Calu3 (cell line): ENCODE results near the gene OTOP3. TPM values are rescaled to one million over a fixed set of nuclear protein-coding genes. Genes with fewer than 3 reads are reported as not detected.

Source experiments
- Bru-seq: library from RNA; stranded (reverse); fragments of 400-500 nt; gene quantifications from one replicate; lab custom pipeline; 2021; lab: Mats Ljungman, UMichigan
- BruChase-seq, 2 experiments: library from RNA; stranded (reverse); fragments of 400-500 nt; gene quantifications; one replicate each; lab custom pipeline; 2021; lab: Mats Ljungman, UMichigan
- BruUV-seq: library from RNA; stranded (reverse); fragments of 400-500 nt; replicated peaks from 2 replicates; lab custom pipeline; 2021; lab: Mats Ljungman, UMichigan
- CTCF ChIA-PET: fragments of 300-600 bp; sonication (Branson Sonifier 250); formaldehyde crosslinking; loops from one replicate; lab custom pipeline; 2022; ENCODE audit warnings: antibody characterized with exemption; lab: Charles Lee
- DNase-seq: peaks from one replicate; pipeline ENCODE4 v3.0.0; 2022
- H3K27ac Mint-ChIP-seq: one replicate; pipeline ENCODE4 v1.8.0; 2022; ENCODE audit warnings: mixed read lengths; ENCODE audit not compliant: unreplicated experiment
- H3K27me3 Mint-ChIP-seq: one replicate; pipeline ENCODE4 v1.8.0; 2022; ENCODE audit warnings: mixed read lengths; ENCODE audit not compliant: unreplicated experiment
- H3K36me3 Mint-ChIP-seq: one replicate; pipeline ENCODE4 v1.8.0; 2022; ENCODE audit warnings: mild to moderate bottlenecking, moderate library complexity, mixed read lengths; ENCODE audit not compliant: insufficient read depth, unreplicated experiment
- H3K4me1 Mint-ChIP-seq: one replicate; pipeline ENCODE4 v1.8.0; 2022; ENCODE audit warnings: mild to moderate bottlenecking, low read depth, mixed read lengths; ENCODE audit not compliant: unreplicated experiment
- H3K4me3 Mint-ChIP-seq: one replicate; pipeline ENCODE4 v1.8.0; 2022; ENCODE audit warnings: mild to moderate bottlenecking, low read depth, moderate library complexity, mixed read lengths; ENCODE audit not compliant: unreplicated experiment
- H3K9me3 Mint-ChIP-seq: one replicate; pipeline ENCODE4 v1.8.0; 2022; ENCODE audit warnings: low read depth, mixed read lengths; ENCODE audit not compliant: unreplicated experiment
- CTCF ChIP-seq: fragments of 200-600 bp; IDR thresholded peaks from one replicate; pipeline ENCODE4 v1.8.0; 2022; ENCODE audit warnings: antibody characterized with exemption; ENCODE audit not compliant: unreplicated experiment
- intact Hi-C: fragments of 100-400 bp; cut with micrococcal nuclease; formaldehyde crosslinking; loops from one replicate; pipeline ENCODE4 v1.10.0; 2022; ENCODE audit not compliant: unreplicated experiment
- long read RNA-seq: library from polyadenylated mRNA; stranded (forward); transcript quantifications from one replicate; pipeline ENCODE4 v2.0.0, GENCODE V29; 2022
- total RNA-seq: library from RNA; stranded (reverse); gene quantifications from 2 replicates; pipeline ENCODE4 v1.2.3, GENCODE V29; 2022

The OTOP3 gene
- not detected in 2 replicates for total RNA-seq
- not detected for Bru-seq, nascent RNA
- not detected for BruChase-seq, experiment 1, labeled RNA remaining after a 6-hour chase
- not detected for BruChase-seq, experiment 2, labeled RNA remaining after a 2-hour chase
- long read RNA-seq, result 0 reads

- DNase-seq, result peak; percentile 28
- no peaks in the 10 kb centered on the region for H3K36me3 Mint-ChIP-seq
- H3K4me1 Mint-ChIP-seq, result no peaks in the 10 kb centered on the region
- no peak within 1 kb of the TSS for H3K27ac Mint-ChIP-seq
- intact Hi-C loops, result no loop called here
- BruUV-seq, result no TSS peak
- CTCF ChIA-PET, result no interaction called here
- no peak for TF ChIP-seq CTCF
- no peaks in the 10 kb centered on the region for H3K9me3 Mint-ChIP-seq
- peak within 1 kb of the TSS; percentile 14 for H3K4me3 Mint-ChIP-seq
- H3K27me3 Mint-ChIP-seq, result peaks cover 93% of the 10 kb centered on the region
Observed at GRCh38 chr17:74935585-74936469, at the start of gene OTOP3. Gene OTOP3, plus strand, starts transcription at chr17:74935898. Its CDS starts 24 bp downstream, at chr17:74935922.

GRCh38 chr17:74888469-74888868 lies 47.2 kb upstream of the OTOP3 start:
- Mint-ChIP-seq H3K36me3 (no peaks in the 10 kb centered on the region), H3K27me3 (peaks cover 94% of the 10 kb centered on the region), H3K4me3 (no peak overlapping the region), H3K9me3 (no peaks in the 10 kb centered on the region), H3K27ac (no peak overlapping the region), H3K4me1 (no peaks in the 10 kb centered on the region)
- no peak for TF ChIP-seq CTCF
- BruUV-seq, result no TSS peak
- CTCF ChIA-PET, result no interaction called here
- intact Hi-C loops, result no loop called here
- DNase-seq, result no peak

GRCh38 chr17:74890554-74890953 lies 45.1 kb upstream of the OTOP3 start:
- H3K27me3 Mint-ChIP-seq, result peaks cover 94% of the 10 kb centered on the region
- CTCF ChIA-PET, result no interaction called here
- TF ChIP-seq CTCF, result no peak
- H3K4me1 Mint-ChIP-seq, result no peaks in the 10 kb centered on the region
- no peak overlapping the region for H3K4me3 Mint-ChIP-seq
- BruUV-seq, result no TSS peak
- intact Hi-C loops, result no loop called here
- H3K36me3 Mint-ChIP-seq, result no peaks in the 10 kb centered on the region
- H3K27ac Mint-ChIP-seq, result no peak overlapping the region
- DNase-seq, result no peak
- no peaks in the 10 kb centered on the region for H3K9me3 Mint-ChIP-seq

- CTCF ChIA-PET, result no interaction called here
- no TSS peak for BruUV-seq
Observed at GRCh38 chr17:74892013-74892841, 43.5 kb upstream of the OTOP3 start.

More at GRCh38 chr17:74892013-74892841, 43.5 kb upstream of the OTOP3 start:
- H3K36me3 Mint-ChIP-seq, result no peaks in the 10 kb centered on the region
- no peaks in the 10 kb centered on the region for H3K4me1 Mint-ChIP-seq
- intact Hi-C loops, result no loop called here
- no peak for DNase-seq
- H3K4me3 Mint-ChIP-seq, result no peak overlapping the region
- H3K27ac Mint-ChIP-seq, result no peak overlapping the region
- H3K27me3 Mint-ChIP-seq, result peaks cover 94% of the 10 kb centered on the region
- no peak for TF ChIP-seq CTCF
- no peaks in the 10 kb centered on the region for H3K9me3 Mint-ChIP-seq
